HEK293 (cell line): ENCODE data around the gene NELFB.
A peak's percentile ranks its signal among the peaks of the same experiment; 100 is the strongest.

ENCODE experiments used
- BCL11A ChIP-seq: fragments of 450-650 bp; formaldehyde crosslinking; IDR thresholded peaks from 2 replicates; pipeline ENCODE4 v1.5.1; 2016; ENCODE audit warnings: low read depth, missing biosample characterization, missing genetic modification characterization
- BCL11B ChIP-seq: fragments of 450-650 bp; formaldehyde crosslinking; IDR thresholded peaks from 2 replicates; pipeline ENCODE4 v1.5.1; 2016; ENCODE audit warnings: low read depth, missing biosample characterization, missing genetic modification characterization
- EGR2 ChIP-seq: fragments of 450-650 bp; formaldehyde crosslinking; IDR thresholded peaks from 2 replicates; pipeline ENCODE4 v1.5.1; 2016; ENCODE audit warnings: low read depth, missing biosample characterization, missing genetic modification characterization
- HOXD13 ChIP-seq: sonication (generic); formaldehyde crosslinking; IDR thresholded peaks from 2 replicates; pipeline ENCODE4 v1.8.0; 2022; ENCODE audit warnings: missing genetic modification reagents, borderline replicate concordance
- IKZF3 ChIP-seq: fragments of 450-650 bp; IDR thresholded peaks from 2 replicates; pipeline ENCODE4 v1.5.0; 2018; ENCODE audit warnings: missing biosample characterization, mild to moderate bottlenecking, missing genetic modification characterization, moderate library complexity
- KLF10 ChIP-seq: fragments of 450-650 bp; IDR thresholded peaks from 2 replicates; pipeline ENCODE4 v1.5.1; 2018; ENCODE audit warnings: missing biosample characterization, mild to moderate bottlenecking, missing genetic modification characterization
- KLF7 ChIP-seq: fragments of 450-650 bp; formaldehyde crosslinking; IDR thresholded peaks from 2 replicates; pipeline ENCODE4 v1.5.1; 2016; ENCODE audit warnings: missing biosample characterization, missing genetic modification characterization, borderline replicate concordance
- YY1 ChIP-seq: fragments of 450-650 bp; formaldehyde crosslinking; IDR thresholded peaks from 2 replicates; pipeline ENCODE4 v1.5.1; 2018; ENCODE audit warnings: missing biosample characterization, missing genetic modification characterization
- ZBTB1 ChIP-seq: fragments of 450-650 bp; formaldehyde crosslinking; IDR thresholded peaks from 2 replicates; pipeline ENCODE4 v1.5.1; 2016; ENCODE audit warnings: missing biosample characterization, missing genetic modification characterization
- ZBTB17 ChIP-seq: fragments of 450-650 bp; formaldehyde crosslinking; IDR thresholded peaks from 2 replicates; pipeline ENCODE4 v1.5.1; 2016; ENCODE audit warnings: missing biosample characterization, missing genetic modification characterization
- ZNF114 ChIP-seq: fragments of 450-650 bp; formaldehyde crosslinking; IDR thresholded peaks from 2 replicates; pipeline ENCODE4 v1.5.0; 2017; ENCODE audit warnings: missing biosample characterization, missing genetic modification characterization
- ZNF121 ChIP-seq: fragments of 450-650 bp; formaldehyde crosslinking; IDR thresholded peaks from 2 replicates; pipeline ENCODE4 v1.5.1; 2016; ENCODE audit warnings: missing biosample characterization, missing genetic modification characterization
- ZNF132 ChIP-seq: fragments of 450-650 bp; formaldehyde crosslinking; IDR thresholded peaks from 2 replicates; pipeline ENCODE4 v1.5.1; 2017; ENCODE audit warnings: missing biosample characterization, missing genetic modification characterization, borderline replicate concordance
- ZNF157 ChIP-seq: fragments of 450-650 bp; formaldehyde crosslinking; IDR thresholded peaks from 2 replicates; pipeline ENCODE4 v1.5.1; 2016; ENCODE audit warnings: missing biosample characterization, missing genetic modification characterization
- ZNF24 ChIP-seq: fragments of 450-650 bp; formaldehyde crosslinking; IDR thresholded peaks from 2 replicates; pipeline ENCODE4 v1.5.1; 2016; ENCODE audit warnings: missing biosample characterization, missing genetic modification characterization
- ZNF302 ChIP-seq: fragments of 450-650 bp; formaldehyde crosslinking; IDR thresholded peaks from 2 replicates; pipeline ENCODE4 v1.5.1; 2016; ENCODE audit warnings: missing biosample characterization, missing genetic modification characterization, low read depth
- ZNF350 ChIP-seq: fragments of 450-650 bp; formaldehyde crosslinking; IDR thresholded peaks from 2 replicates; pipeline ENCODE4 v1.5.0; 2017; ENCODE audit warnings: missing biosample characterization, mild to moderate bottlenecking, missing genetic modification characterization
- ZNF354C ChIP-seq: fragments of 450-650 bp; formaldehyde crosslinking; IDR thresholded peaks from 2 replicates; pipeline ENCODE4 v1.5.1; 2016; ENCODE audit warnings: missing biosample characterization, missing genetic modification characterization, low read depth, borderline replicate concordance
- ZNF473 ChIP-seq: fragments of 450-650 bp; formaldehyde crosslinking; IDR thresholded peaks from 2 replicates; pipeline ENCODE4 v1.5.1; 2017; ENCODE audit warnings: missing biosample characterization, missing genetic modification characterization
- ZNF521 ChIP-seq: fragments of 450-650 bp; formaldehyde crosslinking; IDR thresholded peaks from 2 replicates; pipeline ENCODE4 v1.5.1; 2017; ENCODE audit warnings: missing biosample characterization, mild to moderate bottlenecking, missing genetic modification characterization
- ZNF529 ChIP-seq: fragments of 450-650 bp; formaldehyde crosslinking; IDR thresholded peaks from 2 replicates; pipeline ENCODE4 v1.5.1; 2017; ENCODE audit warnings: missing genetic modification characterization, missing biosample characterization; ENCODE audit not compliant: insufficient replicate concordance
- ZNF561 ChIP-seq: fragments of 450-650 bp; IDR thresholded peaks from 2 replicates; pipeline ENCODE4 v1.5.1; 2018; ENCODE audit warnings: missing biosample characterization, missing genetic modification characterization, borderline replicate concordance
- ZNF610 ChIP-seq: fragments of 450-650 bp; formaldehyde crosslinking; IDR thresholded peaks from 2 replicates; pipeline ENCODE4 v1.5.1; 2016; ENCODE audit warnings: missing biosample characterization, missing genetic modification characterization, borderline replicate concordance
- ZNF624 ChIP-seq: fragments of 450-650 bp; formaldehyde crosslinking; IDR thresholded peaks from 2 replicates; pipeline ENCODE4 v1.5.1; 2017; ENCODE audit warnings: missing biosample characterization, missing genetic modification characterization
- ZNF629 ChIP-seq: fragments of 450-650 bp; formaldehyde crosslinking; IDR thresholded peaks from 2 replicates; pipeline ENCODE4 v1.5.1; 2017; ENCODE audit warnings: missing biosample characterization, missing genetic modification characterization
- ZNF645 ChIP-seq: fragments of 450-650 bp; formaldehyde crosslinking; IDR thresholded peaks from 2 replicates; pipeline ENCODE4; 2016; ENCODE audit warnings: missing biosample characterization, missing genetic modification characterization
- ZNF692 ChIP-seq: fragments of 450-650 bp; formaldehyde crosslinking; IDR thresholded peaks from 2 replicates; pipeline ENCODE4 v1.5.1; 2016; ENCODE audit warnings: missing biosample characterization, missing genetic modification characterization
- ZNF768 ChIP-seq: fragments of 450-650 bp; formaldehyde crosslinking; IDR thresholded peaks from 2 replicates; pipeline ENCODE4 v1.5.1; 2018; ENCODE audit warnings: missing biosample characterization, mild to moderate bottlenecking, missing genetic modification characterization
- ZNF777 ChIP-seq: fragments of 450-650 bp; formaldehyde crosslinking; IDR thresholded peaks from 2 replicates; pipeline ENCODE4 v1.5.1; 2017; ENCODE audit warnings: missing biosample characterization, missing genetic modification characterization, borderline replicate concordance
- ZNF792 ChIP-seq: fragments of 450-650 bp; formaldehyde crosslinking; IDR thresholded peaks from 2 replicates; pipeline ENCODE4 v1.5.1; 2016; ENCODE audit warnings: missing biosample characterization, missing genetic modification characterization
- ZSCAN16 ChIP-seq: fragments of 450-650 bp; formaldehyde crosslinking; IDR thresholded peaks from 2 replicates; pipeline ENCODE4 v1.5.1; 2016; ENCODE audit warnings: missing biosample characterization, missing genetic modification characterization
- ZSCAN4 ChIP-seq: fragments of 450-650 bp; formaldehyde crosslinking; IDR thresholded peaks from 2 replicates; pipeline ENCODE4 v1.5.1; 2017; ENCODE audit warnings: missing biosample characterization, missing genetic modification characterization
- TF ChIP-seq, protein P1 (sequence below): fragments of 450-650 bp; formaldehyde crosslinking; IDR thresholded peaks from 2 replicates; pipeline ENCODE4 v1.5.1; 2017; ENCODE audit warnings: missing biosample characterization, missing genetic modification characterization
- TF ChIP-seq, protein P2 (sequence below): fragments of 450-650 bp; formaldehyde crosslinking; IDR thresholded peaks from 2 replicates; pipeline ENCODE4 v1.5.1; 2016; ENCODE audit warnings: missing biosample characterization, missing genetic modification characterization

Gene NELFB

GRCh38 chr9:137223078-137223970 is 31.8 kb upstream of the NELFB start (continued):
- TF ChIP-seq, protein P1, sequence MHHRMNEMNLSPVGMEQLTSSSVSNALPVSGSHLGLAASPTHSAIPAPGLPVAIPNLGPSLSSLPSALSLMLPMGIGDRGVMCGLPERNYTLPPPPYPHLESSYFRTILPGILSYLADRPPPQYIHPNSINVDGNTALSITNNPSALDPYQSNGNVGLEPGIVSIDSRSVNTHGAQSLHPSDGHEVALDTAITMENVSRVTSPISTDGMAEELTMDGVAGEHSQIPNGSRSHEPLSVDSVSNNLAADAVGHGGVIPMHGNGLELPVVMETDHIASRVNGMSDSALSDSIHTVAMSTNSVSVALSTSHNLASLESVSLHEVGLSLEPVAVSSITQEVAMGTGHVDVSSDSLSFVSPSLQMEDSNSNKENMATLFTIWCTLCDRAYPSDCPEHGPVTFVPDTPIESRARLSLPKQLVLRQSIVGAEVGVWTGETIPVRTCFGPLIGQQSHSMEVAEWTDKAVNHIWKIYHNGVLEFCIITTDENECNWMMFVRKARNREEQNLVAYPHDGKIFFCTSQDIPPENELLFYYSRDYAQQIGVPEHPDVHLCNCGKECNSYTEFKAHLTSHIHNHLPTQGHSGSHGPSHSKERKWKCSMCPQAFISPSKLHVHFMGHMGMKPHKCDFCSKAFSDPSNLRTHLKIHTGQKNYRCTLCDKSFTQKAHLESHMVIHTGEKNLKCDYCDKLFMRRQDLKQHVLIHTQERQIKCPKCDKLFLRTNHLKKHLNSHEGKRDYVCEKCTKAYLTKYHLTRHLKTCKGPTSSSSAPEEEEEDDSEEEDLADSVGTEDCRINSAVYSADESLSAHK (tag by site-specific recombination), result no peak
- TF ChIP-seq ZNF610 (tag by site-specific recombination) (no peak), ZNF354C (no peak), ZNF157 (no peak), ZNF624 (tag by site-specific recombination) (no peak), ZNF561 (tag by site-specific recombination) (no peak), ZNF302 (tag by site-specific recombination) (no peak), BCL11B (no peak), ZNF521 (no peak), ZNF629 (tag by site-specific recombination) (0 out of 2 replicates have a peak, but pooled peaks have one; percentile 37), ZSCAN4 (tag by site-specific recombination) (no peak), YY1 (tag by site-specific recombination) (no peak), BCL11A (tag by site-specific recombination) (no peak), ZNF777 (no peak), ZNF132 (tag by site-specific recombination) (no peak), HOXD13 (CRISPR knock-in tag) (no peak), KLF7 (no peak), ZNF473 (tag by site-specific recombination) (no peak), IKZF3 (tag by site-specific recombination) (no peak), ZNF114 (tag by site-specific recombination) (no peak), ZSCAN16 (tag by site-specific recombination) (no peak), KLF10 (peak; percentile 66), ZNF692 (tag by site-specific recombination) (peak; percentile 57; the same call in 1 of the 2 replicates), ZNF121 (no peak), ZBTB1 (tag by site-specific recombination) (no peak), ZNF792 (tag by site-specific recombination) (no peak), ZNF24 (no peak), EGR2 (tag by site-specific recombination) (peak; percentile 52), ZNF350 (tag by site-specific recombination) (no peak), ZNF529 (tag by site-specific recombination) (no peak), ZBTB17 (tag by site-specific recombination) (no peak; the same call in 1 of the 2 replicates), ZNF768 (tag by site-specific recombination) (no peak), ZNF645 (tag by site-specific recombination) (no peak)
- TF ChIP-seq, protein P2, sequence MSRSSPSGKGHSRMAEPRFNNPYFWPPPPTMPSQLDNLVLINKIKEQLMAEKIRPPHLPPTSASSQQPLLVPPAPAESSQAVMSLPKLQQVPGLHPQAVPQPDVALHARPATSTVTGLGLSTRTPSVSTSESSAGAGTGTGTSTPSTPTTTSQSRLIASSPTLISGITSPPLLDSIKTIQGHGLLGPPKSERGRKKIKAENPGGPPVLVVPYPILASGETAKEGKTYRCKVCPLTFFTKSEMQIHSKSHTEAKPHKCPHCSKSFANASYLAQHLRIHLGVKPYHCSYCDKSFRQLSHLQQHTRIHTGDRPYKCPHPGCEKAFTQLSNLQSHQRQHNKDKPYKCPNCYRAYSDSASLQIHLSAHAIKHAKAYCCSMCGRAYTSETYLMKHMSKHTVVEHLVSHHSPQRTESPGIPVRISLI, result no peak
